Measurements from ENCODE around the gene SRL. TPM values are rescaled to one million over a fixed set of nuclear protein-coding genes. Genes with fewer than 3 reads are reported as not detected.
A peak's percentile ranks its signal among the peaks of the same experiment; 100 is the strongest.

SRL gene
- total and polyA plus RNA-seq, 2 of the 13 experiments (the other 11 are each of a cell fraction or from before 2014, with no cell fraction given), result 0.05 TPM; not detected in 1

GRCh38 chr16:4290236-4290830 is 48.5 kb upstream of the SRL start (continued):
- no peak for TF ChIP-seq ZNF567 (CRISPR knock-in tag; IDR thresholded peaks at IDR 0.05; ENCODE audit: borderline replicate concordance)
- TF ChIP-seq THAP9 (CRISPR knock-in tag; IDR thresholded peaks at IDR 0.05; ENCODE audit: borderline replicate concordance), result no peak
- no peak for TF ChIP-seq FOXC1 (CRISPR knock-in tag; IDR thresholded peaks at IDR 0.05; ENCODE audit: borderline replicate concordance)
- no peak for TF ChIP-seq ZNF30 (CRISPR knock-in tag; IDR thresholded peaks at IDR 0.05)
- no peak for TF ChIP-seq NFATC3 (CRISPR knock-in tag; IDR thresholded peaks at IDR 0.05)
- no peak for TF ChIP-seq STAT6 (CRISPR knock-in tag; IDR thresholded peaks at IDR 0.05; ENCODE audit: borderline replicate concordance)
- no peak for TF ChIP-seq XRCC5 (optimal IDR thresholded peaks at IDR 0.05; ENCODE audit: low read length)
- TF ChIP-seq SOX5 (CRISPR knock-in tag; IDR thresholded peaks at IDR 0.05; ENCODE audit: borderline replicate concordance), result peak; percentile 63; the same call in 1 of the 2 replicates
- no peak for TF ChIP-seq ZBTB21 (CRISPR knock-in tag; IDR thresholded peaks at IDR 0.05)
- no peak for TF ChIP-seq ZXDC (CRISPR knock-in tag; IDR thresholded peaks at IDR 0.05)
- peak in 1 of 2 experiments; percentile 41; a peak in 1 of 4 replicates for TF ChIP-seq KLF16 (CRISPR knock-in tag; IDR thresholded peaks at IDR 0.05)
- peak; percentile 87 to 90 for TF ChIP-seq NR2F1 (CRISPR knock-in tag; IDR thresholded peaks at IDR 0.05)
- TF ChIP-seq ZNF570 (CRISPR knock-in tag; IDR thresholded peaks at IDR 0.05; ENCODE audit: borderline replicate concordance), result no peak
- TF ChIP-seq ZNF687 (CRISPR knock-in tag; IDR thresholded peaks at IDR 0.05), result peak; percentile 30; the same call in 1 of the 2 replicates
- TF ChIP-seq MTF1 (CRISPR knock-in tag; IDR thresholded peaks at IDR 0.05), result no peak

Data from HepG2 (cell line).